ENCODE measurements around the gene ETV1.
A peak's percentile ranks its signal among the peaks of the same experiment; 100 is the strongest.

ETV1 gene

GRCh38 chr7:13878154-13878553, 111.3 kb downstream of the ETV1 start:
- no peak for DNase-seq

DNA sequence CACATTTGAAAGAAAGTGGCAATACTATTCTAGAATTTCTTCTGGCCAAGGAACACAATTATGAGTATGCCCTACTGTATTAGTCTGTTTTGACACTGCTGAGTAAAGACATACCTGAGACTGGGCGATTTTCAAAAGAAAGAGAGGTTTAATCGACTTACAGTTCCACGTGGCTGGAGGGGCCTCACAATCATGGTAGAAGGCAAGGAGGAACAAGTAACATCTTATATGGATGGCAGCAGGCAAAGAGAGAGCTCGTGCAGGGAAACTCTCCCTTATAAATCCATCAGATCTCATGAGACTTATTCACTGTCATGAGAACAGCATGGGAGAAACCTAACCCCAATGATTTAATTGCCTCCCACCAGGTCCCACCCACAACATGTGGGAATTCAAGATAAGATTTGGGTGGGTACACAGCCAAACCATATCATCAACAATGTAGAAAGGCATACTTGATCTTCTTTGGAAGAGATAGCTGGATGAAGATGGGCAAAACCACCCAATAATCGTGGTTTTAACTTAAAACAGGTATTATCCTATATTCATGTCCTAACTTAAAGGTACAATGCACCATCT, 113.9 kb downstream of the ETV1 start:
- no peak for DNase-seq

DNA sequence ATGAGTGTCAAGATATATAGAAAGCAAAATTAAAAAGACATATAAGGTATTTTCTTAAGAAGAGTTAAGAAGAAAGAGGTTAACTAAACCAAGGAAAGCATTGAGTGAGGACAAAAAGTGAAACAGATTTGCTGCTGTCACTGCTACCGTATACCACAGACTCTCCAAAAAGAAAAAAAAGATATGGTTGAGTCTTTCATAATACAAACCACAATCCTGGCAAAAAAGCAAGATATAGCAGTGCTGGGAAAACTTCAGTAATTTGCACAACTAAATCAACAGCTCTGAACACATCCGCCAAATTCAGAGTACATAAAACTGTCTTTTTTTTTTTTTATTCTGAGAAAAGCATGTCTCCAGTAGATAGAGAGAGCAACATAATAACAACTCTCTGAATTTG, 114.7 kb downstream of the ETV1 start:
- DNase-seq, result no peak

DNA sequence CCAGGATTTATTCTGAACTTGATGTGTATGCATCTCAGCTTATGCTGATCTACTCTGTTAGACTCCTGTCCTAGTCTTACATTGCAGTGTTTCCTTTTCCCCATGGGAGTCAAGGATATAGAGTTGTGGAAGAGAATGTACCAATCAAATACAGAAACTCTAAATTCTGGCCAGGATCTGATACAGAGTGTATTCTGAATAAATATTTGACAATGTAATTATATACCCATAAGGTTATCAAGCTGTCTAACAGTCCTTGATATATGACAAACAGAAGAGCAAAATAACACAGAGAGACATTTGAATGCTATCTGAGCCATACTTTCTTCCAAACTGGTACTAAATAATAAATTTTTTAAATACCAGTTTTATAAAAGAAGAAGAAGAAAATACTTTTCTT, 116.8 kb downstream of the ETV1 start:
- DNase-seq, result no peak

- no peak for DNase-seq
Measured at GRCh38 chr7:13871008-13871407, 118.5 kb downstream of the ETV1 start.

DNA sequence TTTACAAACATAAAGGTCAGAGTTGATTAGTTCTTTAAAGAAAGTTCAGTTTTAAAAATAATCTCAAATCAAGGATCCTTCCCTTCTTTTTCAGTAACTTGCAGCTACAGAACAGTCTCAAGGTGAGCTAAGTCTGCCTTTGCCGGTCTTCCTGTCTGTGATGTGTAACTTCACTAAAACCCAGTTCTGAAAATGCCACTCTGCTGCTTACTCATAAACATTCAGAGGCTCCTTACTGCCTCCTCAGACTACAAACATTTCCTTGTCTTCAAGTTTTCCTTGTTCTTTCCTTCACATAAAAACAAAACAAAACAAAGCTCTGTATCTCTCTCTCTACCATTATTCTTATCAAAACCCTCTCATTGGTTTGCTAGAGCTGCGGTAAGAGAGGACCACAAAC, 128.7 kb downstream of the ETV1 start:
- DNase-seq, result no peak

GRCh38 chr7:13856012-13856411, 133.5 kb downstream of the ETV1 start:
- DNase-seq, result no peak

- DNase-seq, result no peak
Measured at GRCh38 chr7:13852281-13852968, 137.0 kb downstream of the ETV1 start.

- no peak for DNase-seq
Measured at GRCh38 chr7:13851736-13852135, 137.7 kb downstream of the ETV1 start.

- peak; percentile 23 for DNase-seq
Measured at GRCh38 chr7:13850185-13850752, 139.2 kb downstream of the ETV1 start.

DNA sequence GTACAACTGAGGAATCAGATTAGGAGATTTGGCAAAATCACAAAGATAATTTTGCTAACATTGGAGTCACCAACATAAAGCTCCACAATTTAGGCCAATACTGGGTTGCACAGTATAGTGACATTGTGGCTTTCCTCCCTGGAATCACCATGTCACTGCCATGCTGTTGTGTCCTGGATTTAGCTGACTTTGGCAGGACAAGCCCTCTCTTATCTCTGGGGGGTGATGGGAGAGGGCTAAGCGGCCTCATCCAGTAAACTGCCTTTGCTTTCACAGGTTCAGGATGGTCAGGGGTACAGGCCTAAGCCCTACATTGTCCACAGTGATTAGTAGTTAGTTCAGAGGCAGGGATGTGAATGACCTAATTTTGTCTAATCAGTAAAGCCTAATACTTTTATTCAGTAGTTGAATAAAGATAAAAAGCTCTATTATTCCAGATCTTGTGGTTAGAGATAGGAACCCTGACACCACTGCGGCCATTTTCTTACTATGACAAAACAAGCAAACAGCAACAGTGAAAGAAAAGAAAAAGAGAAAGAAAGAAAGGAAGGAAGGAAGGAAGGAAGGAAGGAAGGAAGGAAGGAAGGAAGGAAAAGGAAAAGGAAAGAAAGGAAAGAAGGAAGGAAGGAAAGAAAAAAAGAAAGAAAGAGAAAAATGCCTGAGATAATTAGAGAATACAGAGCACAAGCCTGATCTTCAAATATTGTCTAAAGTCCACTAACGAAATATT, 140.1 kb downstream of the ETV1 start:
- DNase-seq, result no peak

DNA sequence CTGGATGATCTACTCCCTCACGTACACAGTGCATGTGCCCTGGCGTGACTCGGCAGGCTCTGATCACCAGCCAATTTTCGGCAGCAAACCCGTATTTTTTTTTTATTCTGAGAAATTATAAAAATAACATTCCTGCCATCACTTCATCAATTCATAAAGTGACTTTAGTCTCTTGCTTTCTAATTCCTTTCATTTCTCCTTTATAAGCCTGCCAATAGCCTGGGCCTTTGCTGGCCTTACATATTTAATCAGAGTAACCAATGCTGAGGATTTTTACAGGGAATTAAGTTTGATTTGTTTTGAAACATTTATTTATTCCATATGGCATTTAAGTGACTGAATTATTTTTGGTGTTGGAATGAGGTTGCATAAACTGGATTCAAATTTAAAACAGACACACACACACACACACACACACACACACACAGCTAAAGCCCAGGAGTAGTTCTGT, 140.8 kb downstream of the ETV1 start:
- DNase-seq, result no peak

DNA sequence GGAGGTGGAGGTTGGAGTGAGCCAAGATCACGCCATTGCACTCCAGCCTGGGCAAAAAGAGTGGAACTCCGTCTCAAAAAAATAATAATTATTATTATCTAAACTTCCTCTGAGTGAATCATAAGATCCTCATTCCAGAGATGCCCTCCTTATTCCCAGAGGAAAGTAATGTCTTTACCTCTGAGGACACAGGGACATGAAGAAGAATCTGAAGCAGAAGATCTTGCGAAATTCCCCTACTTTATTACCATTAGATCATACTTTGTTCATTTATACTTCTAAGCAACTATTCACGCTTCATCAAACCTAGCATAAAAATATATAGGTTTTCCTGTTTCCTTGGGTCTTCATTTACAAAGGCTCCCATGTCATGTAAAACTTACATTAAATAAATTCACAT, 143.1 kb downstream of the ETV1 start:
- no peak for DNase-seq

DNA sequence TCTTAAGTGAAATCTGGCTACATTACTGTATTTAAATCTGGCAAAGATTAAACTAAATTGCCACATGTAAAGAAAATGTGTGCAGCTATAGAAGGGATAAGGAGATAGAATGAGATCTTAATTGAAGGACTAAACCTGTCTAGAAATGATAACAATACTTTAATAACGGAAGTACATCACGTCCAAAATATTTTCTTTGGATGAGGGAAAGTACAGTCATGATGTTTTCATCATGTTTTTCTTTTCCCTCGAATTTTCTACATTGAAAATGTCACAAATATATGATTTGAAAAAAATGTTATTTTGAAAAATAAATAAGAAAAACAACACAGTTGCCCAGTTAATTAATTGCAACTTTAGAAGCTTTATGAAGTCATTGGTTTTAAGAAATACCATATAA, 143.9 kb downstream of the ETV1 start:
- DNase-seq, result no peak

GRCh38 chr7:13844954-13845353, 144.5 kb downstream of the ETV1 start:
- no peak for DNase-seq

- no peak for DNase-seq
Measured at GRCh38 chr7:13841284-13841683, 148.2 kb downstream of the ETV1 start.
